Measurements from ENCODE around the gene SLC1A3. TPM values are rescaled to one million over a fixed set of nuclear protein-coding genes. Genes with fewer than 3 reads are reported as not detected.
"Not testable (repeated sequence)": the region's sequence is repeated elsewhere in the genome, so short reads cannot be mapped to it uniquely, and the experiment has no call there.

The SLC1A3 gene
- total RNA-seq, 1 donor from 2014 or later, result not detected

DNA sequence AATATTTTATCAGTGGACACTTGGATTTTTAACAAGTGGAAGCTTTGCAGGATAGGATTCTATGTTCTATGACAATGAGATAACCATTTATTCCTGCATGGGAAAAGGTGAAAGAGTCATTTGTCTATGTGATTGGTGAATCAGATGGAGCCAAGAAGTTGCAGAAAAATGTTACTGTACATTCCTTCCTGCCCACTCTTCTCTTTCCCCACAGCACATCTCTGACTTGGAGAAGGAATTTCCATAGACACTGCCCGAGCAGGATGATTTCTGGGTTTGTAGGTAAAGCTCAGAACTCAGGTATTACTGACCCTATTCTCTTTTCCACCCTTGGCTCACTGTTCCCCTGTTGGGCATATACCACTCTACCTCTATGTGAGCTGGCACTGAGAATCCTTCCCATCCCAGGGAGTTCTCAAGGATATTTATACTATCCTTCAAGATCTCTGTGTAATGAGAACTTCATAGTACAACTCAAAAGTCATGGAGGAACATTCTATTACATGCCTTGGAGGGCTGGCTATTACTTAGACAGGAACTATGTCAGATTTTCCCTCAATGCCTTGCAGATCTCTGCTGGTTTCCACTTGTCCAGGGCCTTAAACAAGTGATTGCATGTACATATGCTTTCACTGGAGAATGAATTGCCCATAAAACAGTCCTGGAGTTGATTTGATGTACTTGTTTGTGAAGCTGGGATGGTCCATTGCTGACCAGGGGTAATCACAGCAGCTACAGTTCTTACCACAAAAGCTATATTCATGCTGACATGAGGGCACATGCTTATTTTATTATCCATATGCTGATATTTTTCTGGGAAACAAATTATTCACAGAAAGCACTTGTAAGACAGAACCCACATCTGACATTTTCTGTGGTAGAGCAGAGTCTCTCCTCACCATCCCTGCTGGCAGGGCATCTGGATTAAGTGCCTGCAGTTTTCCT, 24.1 kb downstream of the SLC1A3 start:
- DNase-seq (ENCODE audit: low read depth in 2 of 2), result no peak

- no peak for DNase-seq (ENCODE audit: low read depth in 2 of 2)
Measured at GRCh38 chr5:36631154-36631553, 24.7 kb downstream of the SLC1A3 start.

GRCh38 chr5:36631620-36632362, 25.4 kb downstream of the SLC1A3 start:
- no peak for DNase-seq (ENCODE audit: low read depth in 2 of 2)

GRCh38 chr5:36632363-36632664, 25.9 kb downstream of the SLC1A3 start:
- no peak for DNase-seq (ENCODE audit: low read depth in 2 of 2)

- DNase-seq (ENCODE audit: low read depth in 2 of 2), result no peak
Measured at GRCh38 chr5:36635721-36636390, 29.4 kb downstream of the SLC1A3 start.

DNA sequence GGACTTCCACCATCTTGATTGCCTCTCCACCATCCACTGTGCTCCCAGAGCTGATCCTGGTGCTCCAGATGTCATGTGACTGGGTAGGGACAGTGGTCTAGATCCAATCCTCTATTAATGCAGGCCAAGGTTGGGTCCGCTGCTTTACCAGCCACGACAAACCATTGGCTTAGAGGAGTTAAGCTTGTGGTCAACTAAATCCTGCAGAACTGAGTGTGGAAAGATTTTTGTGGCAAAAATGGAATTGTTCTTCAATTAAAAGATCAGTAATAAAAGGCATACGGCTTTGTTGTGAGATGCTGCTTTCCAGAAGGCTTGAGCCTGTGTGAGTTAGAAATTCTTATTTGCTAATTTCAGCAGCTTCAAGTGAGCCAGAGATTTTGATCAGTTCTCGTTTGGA, 30.7 kb downstream of the SLC1A3 start:
- DNase-seq (ENCODE audit: low read depth in 2 of 2), result no peak

DNA sequence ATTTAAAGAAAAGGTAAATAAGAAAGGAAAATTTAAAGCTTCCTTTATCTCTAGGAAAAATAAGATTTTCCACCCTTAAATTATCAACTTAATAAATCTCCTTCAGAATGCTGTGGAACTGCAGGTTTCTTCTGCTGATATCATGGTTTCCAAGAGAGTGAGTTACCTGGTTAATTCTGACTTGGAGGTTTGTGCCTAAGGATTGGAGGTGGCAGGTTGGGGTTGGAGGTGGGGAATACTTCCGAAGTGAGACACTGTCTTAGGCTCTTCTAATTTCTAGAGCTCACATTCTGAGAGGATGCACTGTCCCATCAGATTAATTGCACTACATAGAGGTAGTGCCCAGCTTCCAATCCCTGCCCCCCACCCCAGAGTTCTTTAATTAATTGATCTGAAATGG, 31.1 kb downstream of the SLC1A3 start:
- DNase-seq (ENCODE audit: low read depth in 2 of 2), result no peak

- no peak for DNase-seq (ENCODE audit: low read depth in 2 of 2)
Measured at GRCh38 chr5:36638056-36638455, 31.6 kb downstream of the SLC1A3 start.

- no peak for DNase-seq (ENCODE audit: low read depth in 2 of 2)
Measured at GRCh38 chr5:36640949-36641348, 34.5 kb downstream of the SLC1A3 start.

GRCh38 chr5:36641431-36641830, 35.0 kb downstream of the SLC1A3 start:
- DNase-seq (ENCODE audit: low read depth in 2 of 2), result no peak

GRCh38 chr5:36642089-36642488, 35.7 kb downstream of the SLC1A3 start:
- DNase-seq (ENCODE audit: low read depth in 2 of 2), result no peak

- no peak for DNase-seq (ENCODE audit: low read depth in 2 of 2)
Measured at GRCh38 chr5:36643162-36643561, 36.8 kb downstream of the SLC1A3 start.

DNA sequence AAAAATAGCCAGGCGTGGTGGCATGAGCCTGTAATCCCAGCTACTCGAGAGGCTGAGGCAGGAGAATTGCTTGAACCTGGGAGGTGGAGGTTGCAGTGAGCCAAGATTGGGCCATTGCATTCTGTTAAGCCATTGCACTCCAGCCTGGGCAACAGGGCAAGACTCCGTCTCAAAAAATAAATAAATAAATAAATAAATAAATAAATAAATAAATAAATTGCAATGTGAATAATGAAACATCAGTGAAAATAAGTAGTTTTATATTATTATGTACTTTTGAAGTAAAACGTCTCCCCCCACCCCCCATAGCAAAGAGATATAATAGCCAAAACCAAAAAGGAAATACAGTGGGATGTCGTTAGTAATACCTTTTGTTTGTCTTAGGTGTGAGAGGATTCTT, 37.4 kb downstream of the SLC1A3 start:
- DNase-seq (ENCODE audit: low read depth in 2 of 2), result not testable (repeated sequence)

DNA sequence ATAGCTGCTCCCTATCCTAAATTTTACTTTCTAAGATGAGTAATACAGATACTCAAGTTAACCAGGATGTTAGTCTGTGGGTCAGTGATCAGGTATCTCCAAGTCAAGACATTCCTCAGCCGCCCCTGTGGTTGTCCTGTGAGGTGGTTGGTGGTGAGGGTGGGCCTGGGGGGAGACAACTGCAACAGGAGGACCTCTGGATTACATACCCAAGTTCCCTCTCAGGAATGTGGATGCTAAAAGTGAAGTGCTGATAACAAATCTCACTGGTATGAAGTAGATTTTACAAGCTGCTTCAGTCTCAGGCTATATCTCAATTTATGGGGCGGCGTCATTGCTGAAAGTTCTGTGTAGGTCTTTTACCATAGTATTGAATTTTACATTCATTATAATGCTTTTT, 38.3 kb downstream of the SLC1A3 start:
- no peak for DNase-seq (ENCODE audit: low read depth in 2 of 2)

DNA sequence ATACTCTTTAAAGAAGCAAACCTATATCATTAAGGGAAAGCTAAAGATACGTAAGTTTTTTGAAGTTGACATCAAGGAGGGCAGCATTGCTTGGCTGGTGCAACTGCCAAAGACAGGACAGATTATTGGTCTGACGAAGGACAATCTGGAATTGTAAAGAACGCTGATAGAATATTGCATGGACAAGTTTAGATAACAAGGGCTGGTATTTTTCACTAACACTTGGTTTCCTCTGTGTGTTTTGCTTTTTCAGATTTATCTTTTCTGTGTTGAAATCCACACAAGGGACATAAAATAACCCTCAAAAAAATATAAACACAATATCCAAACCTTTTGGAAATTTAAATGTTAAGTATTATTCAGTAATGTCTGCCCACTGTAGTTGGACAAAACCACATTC, 39.7 kb downstream of the SLC1A3 start:
- DNase-seq (ENCODE audit: low read depth in 2 of 2), result no peak

DNA sequence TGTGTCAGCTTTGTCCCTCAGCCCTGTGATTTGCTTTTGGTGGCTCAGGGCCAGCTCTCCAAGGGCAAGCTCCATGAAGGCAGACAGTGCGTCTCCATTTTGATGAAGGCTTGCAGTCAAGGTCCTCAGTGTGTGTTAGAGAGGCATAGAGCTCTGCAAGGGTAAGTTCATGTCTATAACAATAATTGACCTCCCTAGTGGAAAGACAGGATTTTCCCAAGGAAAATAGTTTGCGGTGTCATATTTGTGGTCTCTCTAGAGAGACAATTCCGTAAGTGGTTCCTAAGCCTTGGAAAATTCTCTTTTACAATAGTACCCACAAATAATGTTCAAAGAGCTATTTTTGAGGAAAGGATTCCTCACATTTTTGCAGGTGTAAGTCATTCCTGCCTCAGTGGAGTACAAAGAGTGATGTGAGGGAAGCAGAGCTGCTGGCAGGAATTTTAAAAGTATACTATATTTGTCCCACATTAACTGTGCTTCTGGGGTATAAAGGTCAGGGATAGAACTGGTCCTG, 40.2 kb downstream of the SLC1A3 start:
- no peak for DNase-seq (ENCODE audit: low read depth in 2 of 2)

DNA sequence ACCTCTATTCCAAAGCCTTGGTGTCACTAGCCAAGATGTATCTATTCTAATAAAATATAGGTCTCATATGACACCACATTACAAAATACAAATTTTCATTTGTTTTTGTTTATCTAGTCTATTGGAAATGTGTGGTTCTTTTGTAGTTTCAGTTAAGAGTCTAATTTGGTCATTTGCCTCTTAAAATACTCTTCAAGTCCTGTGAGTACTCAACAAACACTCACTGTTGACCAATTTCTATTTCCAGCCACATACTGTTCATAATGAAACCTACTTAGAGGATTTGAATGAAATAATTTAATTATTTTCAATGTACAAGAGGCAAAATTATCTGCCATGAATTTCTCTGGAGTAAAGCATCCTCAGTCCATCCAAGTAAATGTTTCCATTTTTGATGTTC, 40.6 kb downstream of the SLC1A3 start:
- DNase-seq (ENCODE audit: low read depth in 2 of 2), result no peak

GRCh38 chr5:36648426-36648825, 42.0 kb downstream of the SLC1A3 start:
- DNase-seq (ENCODE audit: low read depth in 2 of 2), result no peak

DNA sequence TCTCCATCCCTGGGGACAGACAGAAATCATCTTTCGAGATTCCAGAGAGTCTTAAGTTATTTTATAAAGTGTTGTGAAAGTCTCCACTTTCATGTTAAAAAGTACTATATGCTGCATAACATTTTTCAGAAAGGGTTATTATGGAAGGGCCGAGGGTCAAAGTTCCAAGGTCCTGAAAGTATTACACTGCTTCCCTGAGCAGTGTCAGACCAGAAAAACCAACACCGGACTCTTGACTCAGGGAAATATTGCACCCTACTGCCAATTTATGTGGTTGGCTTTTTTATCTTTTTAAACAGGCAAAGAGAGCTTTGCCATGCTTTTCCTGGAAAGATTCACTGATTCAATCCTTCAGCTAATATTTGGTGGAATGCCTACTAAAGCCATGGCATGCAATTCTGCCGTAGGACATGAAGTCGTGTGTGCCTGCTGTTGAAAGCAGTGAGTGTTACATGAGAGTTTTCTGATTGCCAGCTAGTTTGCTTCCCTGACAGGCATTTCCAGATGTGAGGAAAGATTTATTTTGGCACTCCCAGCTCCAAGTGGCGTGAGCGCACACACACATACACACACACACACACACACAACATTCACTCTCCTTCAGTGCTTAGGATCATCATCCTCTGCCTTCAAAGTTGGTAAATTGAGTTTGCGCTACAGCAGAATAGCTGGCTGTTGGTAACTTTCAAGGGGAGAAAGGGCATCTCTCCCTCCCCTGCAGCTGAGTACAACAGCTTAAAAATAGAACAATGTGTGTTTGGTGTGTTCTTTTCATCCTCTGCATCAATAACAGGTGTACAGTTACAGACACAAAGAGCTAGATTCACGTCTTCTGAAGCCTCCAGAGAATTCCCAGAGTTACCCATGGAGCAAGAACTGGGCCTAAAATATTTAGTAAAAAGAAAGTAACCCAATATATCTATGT, 45.6 kb downstream of the SLC1A3 start:
- no peak for DNase-seq (ENCODE audit: low read depth in 2 of 2)

- DNase-seq (ENCODE audit: low read depth in 2 of 2), result no peak
Measured at GRCh38 chr5:36653044-36653705, 46.8 kb downstream of the SLC1A3 start.

- no peak for DNase-seq (ENCODE audit: low read depth in 2 of 2)
Measured at GRCh38 chr5:36654564-36654963, 48.2 kb downstream of the SLC1A3 start.

Data from lung microvascular endothelial cell (primary cell).